Chondrocyte (in vitro differentiated cells): ENCODE data around the gene PJA1. TPM values are rescaled to one million over a fixed set of nuclear protein-coding genes. Genes with fewer than 3 reads are reported as not detected.

Source experiments
- DNase-seq: peaks from one replicate; pipeline ENCODE4 v3.0.0; 2021; ENCODE audit warnings: mixed read lengths, low spot score
- H3K27ac Mint-ChIP-seq: one replicate; pipeline ENCODE4 v1.8.0; 2021; ENCODE audit warnings: mild to moderate bottlenecking, moderate library complexity, mixed read lengths; ENCODE audit not compliant: unreplicated experiment
- H3K27me3 Mint-ChIP-seq: 2 replicates; pipeline ENCODE4 v1.8.0; 2021; ENCODE audit warnings: low read depth, mixed read lengths
- H3K36me3 Mint-ChIP-seq: 2 replicates; pipeline ENCODE4 v1.8.0; 2021; ENCODE audit warnings: low read depth, mixed read lengths
- H3K4me1 Mint-ChIP-seq: 2 replicates; pipeline ENCODE4 v1.8.0; 2021; ENCODE audit warnings: low read depth, mild to moderate bottlenecking, mixed read lengths
- H3K4me3 Mint-ChIP-seq: one replicate; pipeline ENCODE4 v1.8.0; 2021; ENCODE audit warnings: mild to moderate bottlenecking, moderate library complexity, mixed read lengths; ENCODE audit not compliant: unreplicated experiment
- H3K9me3 Mint-ChIP-seq: 2 replicates; pipeline ENCODE4 v1.8.0; 2021; ENCODE audit warnings: low read depth, mixed read lengths
- total RNA-seq: library from RNA; stranded (reverse); gene quantifications from 3 replicates; pipeline ENCODE4 v1.2.1, GENCODE V29; 2021
- TF ChIP-seq, protein P1 (sequence below): fragments of 200-600 bp; sonication (generic); IDR thresholded peaks from 2 replicates; pipeline ENCODE4 v1.5.0; 2021; ENCODE audit warnings: antibody characterized with exemption, mild to moderate bottlenecking, moderate library complexity

The PJA1 gene
- total RNA-seq, 1 donor from 2014 or later = 30.1 TPM

DNA sequence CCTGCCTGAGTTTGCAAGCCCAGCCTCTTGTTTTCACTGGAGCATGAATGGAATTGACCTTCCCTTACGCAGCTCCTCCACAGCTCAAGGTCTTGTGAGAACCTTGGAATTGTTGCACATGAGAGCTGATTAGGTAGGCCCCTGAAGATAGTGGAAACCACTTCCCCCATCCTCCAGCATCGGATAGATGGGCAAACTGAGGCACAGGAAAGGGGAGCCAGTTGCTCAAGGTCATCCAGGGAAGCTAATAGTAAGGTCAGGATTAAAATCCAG is 27.2 kb downstream of the PJA1 start:
- Mint-ChIP-seq H3K27me3 (no peaks in the 10 kb centered on the region), H3K36me3 (no peaks in the 10 kb centered on the region), H3K27ac (peak overlapping the region; percentile 84), H3K9me3 (peaks cover 4% of the 10 kb centered on the region), H3K4me1 (peaks cover 15% of the 10 kb centered on the region), H3K4me3 (no peak overlapping the region)
- TF ChIP-seq, protein P1, sequence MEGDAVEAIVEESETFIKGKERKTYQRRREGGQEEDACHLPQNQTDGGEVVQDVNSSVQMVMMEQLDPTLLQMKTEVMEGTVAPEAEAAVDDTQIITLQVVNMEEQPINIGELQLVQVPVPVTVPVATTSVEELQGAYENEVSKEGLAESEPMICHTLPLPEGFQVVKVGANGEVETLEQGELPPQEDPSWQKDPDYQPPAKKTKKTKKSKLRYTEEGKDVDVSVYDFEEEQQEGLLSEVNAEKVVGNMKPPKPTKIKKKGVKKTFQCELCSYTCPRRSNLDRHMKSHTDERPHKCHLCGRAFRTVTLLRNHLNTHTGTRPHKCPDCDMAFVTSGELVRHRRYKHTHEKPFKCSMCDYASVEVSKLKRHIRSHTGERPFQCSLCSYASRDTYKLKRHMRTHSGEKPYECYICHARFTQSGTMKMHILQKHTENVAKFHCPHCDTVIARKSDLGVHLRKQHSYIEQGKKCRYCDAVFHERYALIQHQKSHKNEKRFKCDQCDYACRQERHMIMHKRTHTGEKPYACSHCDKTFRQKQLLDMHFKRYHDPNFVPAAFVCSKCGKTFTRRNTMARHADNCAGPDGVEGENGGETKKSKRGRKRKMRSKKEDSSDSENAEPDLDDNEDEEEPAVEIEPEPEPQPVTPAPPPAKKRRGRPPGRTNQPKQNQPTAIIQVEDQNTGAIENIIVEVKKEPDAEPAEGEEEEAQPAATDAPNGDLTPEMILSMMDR = no peak
- DNase-seq = no peak

DNA sequence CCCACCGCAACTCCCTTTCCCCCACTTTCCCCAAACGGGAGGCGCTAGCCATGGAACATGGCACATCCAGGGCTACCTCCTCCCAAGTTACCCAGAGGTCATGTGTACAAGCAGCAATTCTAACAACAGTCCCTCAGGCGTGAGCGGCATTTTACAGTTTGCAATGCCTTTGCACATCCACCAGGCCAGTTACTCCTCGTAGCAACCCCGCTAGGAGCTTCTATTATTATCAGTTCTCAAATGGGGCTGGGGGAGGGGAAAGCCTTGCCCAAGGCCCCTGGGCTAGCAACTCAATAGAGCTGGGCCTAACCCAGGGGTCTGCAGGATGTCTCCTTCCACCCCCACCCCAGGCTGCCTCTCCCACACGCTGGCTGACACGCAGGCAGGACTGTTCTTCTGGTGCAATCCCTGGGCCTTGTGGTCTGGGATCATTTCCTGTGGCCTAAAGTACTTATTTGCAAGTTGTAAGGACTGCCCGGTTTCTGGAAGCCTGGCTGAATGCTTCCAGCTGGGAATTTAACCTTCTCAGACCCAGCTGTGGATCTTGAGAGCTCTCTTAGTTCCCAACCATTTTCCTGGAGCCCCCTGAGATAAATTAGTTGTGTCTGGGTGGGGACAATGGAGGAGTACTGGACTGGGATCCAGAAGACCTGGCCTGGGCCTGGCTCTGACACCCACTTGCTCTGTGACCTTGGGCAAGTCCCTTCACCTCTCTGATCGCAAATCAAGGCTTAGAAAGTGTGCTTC is 27.7 kb downstream of the PJA1 start:
- H3K9me3 Mint-ChIP-seq = peaks cover 4% of the 10 kb centered on the region
- peak overlapping the region; percentile 30 for H3K4me3 Mint-ChIP-seq
- peak overlapping the region; percentile 84 for H3K27ac Mint-ChIP-seq
- DNase-seq = peak; percentile 53
- no peaks in the 10 kb centered on the region for H3K36me3 Mint-ChIP-seq
- H3K27me3 Mint-ChIP-seq = no peaks in the 10 kb centered on the region
- H3K4me1 Mint-ChIP-seq = peaks cover 15% of the 10 kb centered on the region
- TF ChIP-seq, protein P1 = no peak

DNA sequence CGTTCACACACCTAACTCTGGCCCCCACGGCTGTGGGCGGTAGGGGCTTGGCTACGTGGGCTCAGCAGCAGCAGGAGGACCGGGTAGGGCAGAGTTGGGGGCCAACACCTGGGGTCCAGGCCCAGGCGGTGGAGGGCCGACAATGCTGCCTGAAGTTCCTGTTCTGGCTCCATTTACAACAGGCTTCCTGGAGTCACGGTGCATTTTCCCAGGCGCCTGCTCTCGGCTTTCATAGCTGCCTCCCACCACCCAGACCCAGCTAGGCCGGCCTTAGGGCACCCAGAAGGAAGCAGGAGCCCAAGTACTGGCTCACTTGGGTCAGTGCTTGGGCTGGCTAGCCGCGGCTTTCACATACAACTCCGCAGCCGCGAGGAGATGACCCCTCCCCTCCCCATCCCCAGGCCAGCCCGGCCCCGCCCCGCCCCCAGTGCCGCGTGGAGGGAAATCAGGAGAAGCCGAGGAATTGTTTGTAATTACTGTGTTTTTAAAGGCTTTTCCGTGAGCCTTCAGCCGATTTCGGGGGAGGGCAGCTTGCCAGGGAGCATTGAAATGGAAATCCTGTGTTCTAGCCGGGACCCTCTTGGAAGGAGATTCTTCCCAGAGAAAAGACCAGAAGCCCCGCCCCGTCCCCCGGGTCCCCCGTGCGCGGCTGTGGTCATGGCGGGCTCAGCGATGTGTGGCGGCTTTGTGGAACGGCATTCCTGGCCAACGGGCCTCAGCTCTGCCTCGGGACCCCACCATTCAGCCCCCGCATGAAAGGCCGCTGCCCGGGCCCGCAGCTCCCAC is 28.5 kb downstream of the PJA1 start:
- Mint-ChIP-seq H3K27me3 (no peaks in the 10 kb centered on the region), H3K36me3 (no peaks in the 10 kb centered on the region), H3K9me3 (peaks cover 4% of the 10 kb centered on the region), H3K27ac (peak overlapping the region; percentile 84), H3K4me3 (peak overlapping the region; percentile 30), H3K4me1 (peaks cover 15% of the 10 kb centered on the region)
- TF ChIP-seq, protein P1 = no peak
- peak; percentile 83 for DNase-seq

DNA sequence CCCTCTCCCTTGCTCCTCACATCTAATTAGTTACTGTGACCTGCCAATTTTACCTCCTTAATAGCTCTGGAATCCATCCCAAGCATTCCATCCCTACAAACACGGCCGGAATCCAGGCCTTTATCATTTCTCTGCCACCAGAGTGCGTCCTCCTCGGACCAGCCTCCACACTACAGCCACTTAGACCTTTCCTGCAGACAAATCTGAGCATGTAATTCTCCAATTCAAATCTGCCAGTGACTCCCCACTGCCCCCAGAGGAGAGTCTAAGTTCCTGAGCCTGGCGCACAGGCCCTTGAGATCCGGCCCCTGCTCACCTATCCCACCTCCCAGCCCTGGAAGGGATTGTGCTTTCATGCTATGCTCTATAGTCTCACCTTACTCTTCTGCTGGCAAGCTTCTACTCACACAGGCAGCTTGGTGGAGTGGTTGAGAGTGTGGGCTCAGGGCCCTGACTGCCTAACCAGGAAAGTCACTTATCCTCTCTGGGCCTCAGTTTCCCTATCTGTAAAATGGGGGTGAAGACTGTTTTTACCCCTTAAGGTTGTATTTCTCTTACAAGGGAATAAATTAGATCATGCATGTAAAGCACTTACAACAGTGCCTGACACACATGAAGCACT is 31.2 kb downstream of the PJA1 start:
- Mint-ChIP-seq H3K27ac (no peak overlapping the region), H3K4me3 (no peak overlapping the region), H3K36me3 (no peaks in the 10 kb centered on the region), H3K27me3 (no peaks in the 10 kb centered on the region), H3K9me3 (peaks cover 2% of the 10 kb centered on the region), H3K4me1 (peaks cover 15% of the 10 kb centered on the region)
- no peak for DNase-seq
- TF ChIP-seq, protein P1 = peak; percentile 73

DNA sequence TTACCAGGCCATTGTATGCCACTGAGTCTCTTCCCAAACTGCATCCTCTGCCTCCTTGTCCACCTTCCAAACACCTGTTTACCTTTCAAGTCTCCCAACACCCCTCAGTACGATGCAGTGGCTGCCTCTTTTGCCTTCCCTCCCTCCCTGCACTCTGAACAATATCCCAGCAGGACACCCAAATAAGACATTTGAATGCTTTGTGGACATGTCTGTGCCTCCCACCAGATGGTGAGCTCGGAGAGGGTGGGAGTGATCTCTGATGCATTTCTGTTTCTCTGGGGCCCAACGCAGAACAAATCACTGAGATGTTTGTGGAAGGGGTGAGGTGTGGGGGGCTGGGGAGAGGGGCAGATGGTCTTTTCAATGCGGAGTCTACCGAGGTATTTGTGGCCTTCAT is 33.4 kb downstream of the PJA1 start:
- Mint-ChIP-seq H3K36me3 (no peaks in the 10 kb centered on the region), H3K27ac (no peak overlapping the region)

More for the DNA sequence above, 33.4 kb downstream of the PJA1 start:
- Mint-ChIP-seq H3K4me1 (peaks cover 8% of the 10 kb centered on the region), H3K9me3 (peaks cover 6% of the 10 kb centered on the region), H3K27me3 (no peaks in the 10 kb centered on the region), H3K4me3 (no peak overlapping the region)
- TF ChIP-seq, protein P1 = no peak
- DNase-seq = no peak
